Ureter (tissue), 1 donor: ENCODE data around the gene EEA1. TPM values are rescaled to one million over a fixed set of nuclear protein-coding genes. Genes with fewer than 3 reads are reported as not detected.
"Not testable (repeated sequence)": the region's sequence is repeated elsewhere in the genome, so short reads cannot be mapped to it uniquely, and the experiment has no call there.

Experiments
- DNase-seq: peaks from one replicate; pipeline ENCODE4 v3.0.0-alpha.2; 2020; ENCODE audit warnings: low spot score
- total RNA-seq: library from RNA; stranded (reverse); gene quantifications from one replicate; pipeline ENCODE4 v1.2.4, GENCODE V29; 2023
- donor health status: DM: yes; HTN: yes; CAD: no.

Gene EEA1
- total RNA-seq, result 46.3 TPM

DNA sequence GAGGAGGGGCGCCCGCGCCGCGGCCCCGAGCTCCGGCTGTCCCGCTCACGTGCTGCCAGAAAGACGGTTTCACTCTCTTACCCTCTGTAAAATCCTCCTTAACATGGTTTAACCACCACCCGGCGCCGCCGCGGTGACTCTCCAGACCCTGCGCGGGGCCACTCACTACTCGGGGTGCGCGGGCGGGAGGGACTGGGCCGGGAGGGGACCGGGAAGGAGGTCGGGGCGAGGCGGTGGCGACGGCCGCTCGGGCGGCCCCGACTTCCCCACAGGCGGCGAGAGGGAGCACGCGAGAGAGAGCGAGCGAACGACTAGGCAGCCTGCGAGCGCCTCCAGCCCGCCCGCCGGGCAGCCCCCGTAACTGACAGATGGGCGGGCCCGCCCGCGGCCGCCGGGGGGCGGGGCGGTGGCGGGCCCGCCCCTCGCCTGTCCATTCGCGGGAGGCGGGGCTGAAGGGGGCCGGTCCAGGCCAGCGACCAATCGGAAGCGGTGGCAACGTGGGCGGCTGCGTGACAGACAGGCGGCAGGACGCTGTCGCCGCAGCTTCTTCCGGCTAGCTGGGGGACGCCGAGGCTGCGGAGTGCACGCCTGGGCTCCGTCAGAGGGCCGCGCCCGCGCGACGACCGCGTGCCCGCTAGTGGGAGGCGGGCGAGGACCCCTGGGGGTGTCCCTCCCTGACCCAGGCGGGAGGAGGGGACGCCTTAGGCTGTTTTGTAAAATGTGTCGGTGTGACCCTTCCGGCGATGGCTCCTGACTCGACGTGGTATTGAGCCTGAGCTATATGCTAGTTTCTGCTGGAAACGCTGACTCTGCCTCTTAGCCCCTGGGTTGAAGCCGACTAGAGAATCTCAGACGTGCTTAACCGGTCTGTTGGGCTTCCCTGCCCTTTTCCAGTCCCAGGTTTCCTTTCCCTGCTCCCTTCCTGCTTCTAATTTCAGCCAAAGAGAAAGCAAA, at the start of gene EEA1:
EEA1 (minus strand) TSS at position 334 of the 954 bp plus-strand sequence; CDS start at position 105, 229 bp downstream.
- DNase-seq, result peak; percentile 97

DNA sequence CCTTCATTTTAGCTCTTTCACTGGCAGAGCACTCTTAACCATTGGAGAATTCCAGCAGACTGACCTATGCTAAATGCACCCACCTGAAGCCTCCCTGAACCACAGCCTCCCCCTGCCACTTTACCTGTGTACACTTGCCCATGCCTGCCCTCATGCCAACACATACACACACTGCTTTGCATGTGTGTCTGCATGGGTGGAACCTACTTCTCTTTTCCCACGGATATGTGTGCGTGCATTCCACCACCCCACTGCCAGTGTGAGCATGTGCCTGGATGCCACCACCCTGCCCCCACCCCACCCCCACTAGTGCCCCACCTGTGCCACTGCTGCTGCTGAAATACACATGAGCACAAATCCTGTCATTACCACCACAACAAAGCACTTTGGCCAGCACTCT, 49.5 kb upstream of the EEA1 start:
- no peak for DNase-seq

DNA sequence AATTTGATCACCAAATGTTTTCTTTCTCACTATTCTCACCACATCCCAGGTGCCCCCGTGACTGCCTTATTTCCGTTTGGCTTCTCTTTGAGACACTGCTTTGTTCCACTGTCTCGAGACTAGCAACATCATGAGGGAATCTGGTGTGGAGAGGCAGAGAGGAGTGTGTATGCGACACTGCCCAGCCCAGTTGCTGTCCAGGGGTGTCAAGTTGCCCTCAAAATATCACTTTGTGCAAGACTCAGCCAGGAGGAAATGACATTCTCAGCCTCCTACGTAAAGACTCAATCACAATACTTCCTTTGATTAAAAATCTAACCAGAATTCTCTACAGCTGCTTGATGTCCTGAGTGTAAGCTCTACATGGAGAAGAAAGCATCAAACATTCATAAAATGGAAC, 48.2 kb upstream of the EEA1 start:
- DNase-seq, result no peak

DNA sequence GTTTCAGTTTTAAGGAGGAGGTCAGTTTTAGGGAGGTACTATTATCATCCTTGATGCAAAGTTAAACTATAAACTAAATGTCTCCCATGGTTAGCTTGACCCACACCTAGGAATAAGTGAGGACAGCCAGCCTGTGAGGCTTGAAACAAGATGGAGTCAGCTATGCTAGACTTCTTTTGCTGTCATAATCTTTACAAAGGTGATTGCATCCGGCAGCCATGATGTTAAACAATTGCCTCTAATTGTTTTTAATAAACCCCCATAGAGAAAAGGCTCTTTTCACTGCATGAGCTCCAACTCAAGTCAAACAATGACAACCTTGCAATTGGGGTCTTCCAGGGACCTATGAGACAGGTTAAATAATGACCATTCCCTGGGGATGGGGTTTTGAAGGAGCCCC, 45.7 kb upstream of the EEA1 start:
- DNase-seq, result no peak

DNA sequence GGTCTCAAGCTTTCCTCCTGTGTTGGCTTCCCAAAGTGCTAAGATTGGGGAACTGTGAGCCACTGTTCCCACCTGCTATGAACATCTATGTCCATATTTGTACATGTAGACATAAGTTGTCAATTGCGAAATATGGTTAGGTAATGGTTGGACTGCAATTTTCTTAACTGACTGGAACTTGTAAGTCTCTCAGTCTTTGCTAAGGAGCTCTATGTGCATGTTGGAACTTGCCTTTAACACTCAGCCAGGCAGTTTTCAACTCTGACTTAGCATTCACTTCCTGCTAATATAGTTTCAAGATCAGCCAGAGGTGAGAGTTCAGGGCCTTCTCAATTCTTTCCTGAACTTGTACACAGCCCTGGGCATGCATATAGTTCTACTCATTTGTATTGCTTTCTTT, 44.5 kb upstream of the EEA1 start:
- DNase-seq, result no peak

DNA sequence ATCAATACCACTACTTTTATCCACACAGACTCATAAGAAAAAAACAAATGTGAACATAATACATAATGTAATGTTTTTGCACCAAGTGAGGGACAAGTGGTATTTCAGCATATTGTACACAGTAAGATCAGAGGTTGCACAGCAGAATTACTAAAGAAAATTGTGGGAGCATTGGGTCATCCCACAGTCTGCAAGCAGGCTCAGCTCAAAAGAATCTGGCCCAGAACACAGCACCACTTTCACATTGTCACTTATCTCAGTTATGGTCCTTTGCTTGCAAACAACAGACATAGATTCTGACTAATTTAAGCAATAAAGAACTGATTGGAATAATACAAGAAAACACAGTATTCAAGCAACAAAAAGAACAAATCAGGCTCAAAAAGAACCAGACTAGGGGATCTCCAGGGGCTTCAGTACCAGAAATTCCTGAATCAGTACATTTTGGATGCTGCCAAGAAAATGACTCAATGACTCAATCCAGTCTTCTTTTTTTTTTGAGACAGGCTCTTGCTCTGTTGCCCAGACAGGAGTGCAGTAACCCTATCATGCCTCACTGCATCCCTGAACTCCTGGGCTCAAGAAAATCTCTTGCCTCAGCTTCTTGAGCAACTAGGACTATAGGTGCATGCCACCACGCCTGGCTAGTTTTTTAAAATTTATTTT, 42.9 kb upstream of the EEA1 start:
- no peak for DNase-seq

DNA sequence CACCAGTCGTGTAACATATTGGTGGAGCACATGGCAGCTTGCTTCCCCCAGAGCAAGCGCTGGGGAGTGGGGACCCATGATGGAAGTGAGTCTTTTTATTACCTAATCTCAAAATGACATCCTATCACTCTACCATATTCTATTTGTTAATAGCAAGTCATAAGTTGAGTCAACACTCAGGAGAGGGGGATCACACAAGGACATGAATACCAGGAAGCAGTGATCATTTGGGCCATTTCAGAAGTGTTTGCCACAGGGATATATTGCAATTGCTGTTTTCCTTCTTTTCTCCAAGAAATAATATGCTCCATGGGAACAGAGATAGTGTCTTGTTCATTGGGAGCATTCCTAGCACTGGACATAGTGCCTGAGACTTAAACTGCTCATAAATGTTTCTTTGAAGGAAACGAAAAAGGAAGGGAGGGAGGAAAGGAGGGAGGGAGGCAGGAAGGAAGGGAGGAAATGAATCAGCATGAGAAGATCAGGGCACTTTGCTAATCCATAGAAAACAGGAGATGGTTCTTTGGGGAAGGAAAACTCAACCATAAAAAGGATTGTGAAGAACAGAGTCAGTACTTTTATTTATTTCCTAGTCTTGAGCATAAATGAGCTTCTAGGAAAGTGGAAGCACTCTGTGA, 39.2 kb upstream of the EEA1 start:
- DNase-seq, result no peak

DNA sequence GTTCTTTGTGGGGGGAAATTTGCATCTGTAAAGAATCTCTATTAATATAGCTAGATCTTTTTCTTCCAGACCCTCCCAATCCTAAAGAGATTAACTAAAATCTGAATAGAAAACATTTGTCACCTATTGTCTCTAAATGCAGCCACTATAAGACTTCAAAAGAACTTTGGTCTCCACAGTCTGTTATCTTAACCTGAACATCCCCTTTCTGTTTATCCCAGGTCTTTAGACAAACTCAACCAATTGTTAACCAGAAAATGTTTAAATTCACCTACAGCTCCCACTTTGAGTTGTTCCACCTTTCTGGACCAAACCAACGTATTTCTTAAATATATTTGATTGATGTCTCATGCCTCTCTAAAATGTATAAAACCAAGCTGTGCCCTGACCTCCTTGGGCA, 35.3 kb upstream of the EEA1 start:
- not testable (repeated sequence) for DNase-seq

DNA sequence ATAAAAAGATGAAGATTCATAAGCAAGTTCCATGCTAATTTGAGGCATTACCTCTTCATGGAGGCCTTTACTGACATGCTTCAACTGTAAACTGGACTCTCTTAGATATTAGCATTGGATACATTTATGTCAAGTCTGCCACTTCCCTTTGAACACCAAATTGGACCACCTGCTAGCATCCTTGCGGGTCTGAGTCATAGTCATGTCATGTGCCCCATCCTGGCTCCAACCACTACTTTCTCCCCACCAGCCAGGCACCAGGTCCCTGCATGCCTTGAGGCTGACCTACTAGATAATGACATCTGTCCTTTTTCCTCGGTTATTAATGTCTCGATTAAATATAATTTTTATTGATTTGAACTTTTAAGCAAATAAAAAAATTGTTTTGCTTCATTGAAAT, 32.9 kb upstream of the EEA1 start:
- no peak for DNase-seq

DNA sequence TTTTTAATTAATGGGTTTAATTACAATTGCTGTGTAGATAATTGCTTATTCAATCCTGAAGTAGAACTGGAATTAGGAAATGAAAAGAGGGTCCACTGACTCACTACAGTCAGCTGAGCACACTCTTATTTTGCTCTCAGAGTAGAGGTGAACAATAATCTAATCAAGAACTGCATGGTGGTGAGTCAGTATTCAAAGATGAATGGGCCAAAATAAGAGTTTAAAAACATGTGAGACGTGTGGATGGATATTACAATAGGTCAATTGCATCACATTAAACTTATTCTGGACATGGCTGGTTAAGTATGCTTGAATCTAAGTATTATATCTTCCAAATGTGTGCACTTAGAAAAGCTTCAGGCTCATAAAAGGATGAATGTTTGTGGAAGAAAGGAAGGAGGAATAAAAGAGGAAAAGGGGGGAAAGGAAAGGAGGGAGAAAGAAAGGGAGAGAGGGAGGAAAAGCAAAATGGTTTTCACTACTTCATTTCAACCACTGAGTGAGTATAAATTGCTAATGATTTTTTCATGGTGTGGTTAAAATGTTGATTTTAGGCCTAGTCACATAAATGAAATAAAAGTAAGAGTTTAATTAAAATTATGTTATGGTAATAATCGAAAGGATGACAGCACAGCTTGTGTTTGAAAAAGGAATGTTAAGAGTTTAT, 27.0 kb upstream of the EEA1 start:
- no peak for DNase-seq

DNA sequence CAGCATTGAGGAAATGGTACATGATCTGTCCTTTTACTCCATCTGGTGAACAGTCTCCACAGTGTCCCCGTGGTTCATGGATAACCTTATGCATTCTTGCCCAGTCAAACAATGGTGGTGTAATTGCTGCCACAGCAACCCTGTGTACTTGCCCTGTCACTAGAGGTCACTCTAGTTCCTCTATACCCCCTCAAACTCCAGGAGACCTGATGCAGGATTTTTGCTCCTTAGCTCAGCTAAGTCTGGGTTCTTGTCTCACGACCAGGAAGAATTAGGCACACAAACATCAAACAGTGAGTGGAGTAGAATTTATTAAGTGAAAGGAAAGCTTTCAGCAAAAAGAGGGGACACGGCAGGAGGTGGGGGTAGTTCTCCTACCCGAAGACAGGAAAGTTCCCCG, 24.7 kb upstream of the EEA1 start:
- no peak for DNase-seq

DNA sequence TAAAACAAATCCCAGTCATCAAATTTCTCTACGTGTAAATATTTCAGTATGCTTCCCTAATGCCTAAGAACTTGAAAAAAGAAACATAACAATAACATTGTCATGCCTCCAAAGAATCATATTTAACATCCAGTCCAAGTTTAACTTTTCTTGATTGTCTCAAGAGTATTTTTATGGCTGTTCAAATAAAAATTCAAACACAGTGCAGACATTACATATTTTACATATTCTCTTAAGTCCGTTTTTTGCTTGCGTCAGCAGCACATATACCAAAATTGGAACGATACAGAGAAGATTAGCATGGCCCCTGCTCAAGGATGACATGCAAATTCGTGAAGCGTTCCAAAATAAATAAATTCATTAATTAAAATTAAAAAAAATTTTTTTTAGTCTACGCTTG, 23.3 kb upstream of the EEA1 start:
- DNase-seq, result no peak

DNA sequence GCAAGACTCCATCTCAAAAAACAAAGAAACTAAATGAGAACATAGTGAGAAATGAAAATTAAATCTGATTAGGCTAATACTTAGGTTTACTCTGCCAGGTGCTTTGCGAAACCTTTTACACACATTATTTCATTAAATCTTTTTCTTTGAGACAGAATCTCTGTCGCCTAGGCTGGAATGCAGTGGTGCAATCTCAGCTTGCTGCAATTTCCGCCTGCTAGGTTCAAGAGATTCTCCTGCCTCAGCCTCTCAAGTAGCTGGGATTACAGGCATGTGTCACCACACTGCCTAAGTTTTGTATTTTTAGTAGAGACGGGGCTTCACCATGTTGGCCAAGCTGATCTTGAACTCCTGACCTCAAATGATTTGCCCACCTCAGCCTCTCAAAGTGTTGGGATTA, 21.9 kb upstream of the EEA1 start:
- DNase-seq, result no peak

DNA sequence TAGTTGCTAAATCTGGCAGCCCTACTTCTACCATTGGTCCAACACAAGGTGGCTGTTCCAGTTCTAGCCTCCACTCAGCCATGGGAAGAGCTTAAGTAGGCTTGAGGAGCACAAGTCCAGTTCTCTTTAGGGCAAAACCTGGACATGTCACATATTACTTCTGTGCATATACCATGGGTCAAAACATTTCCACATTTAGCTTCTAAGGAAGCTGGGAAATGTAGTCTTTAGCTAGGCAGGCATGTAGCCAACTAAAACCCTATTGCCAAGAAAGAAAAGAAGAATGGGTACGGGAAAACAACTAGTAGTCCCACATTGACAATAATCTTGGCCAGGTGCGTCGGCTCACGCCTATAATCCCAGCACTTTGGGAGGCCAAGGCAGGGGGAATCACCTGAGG, 20.9 kb upstream of the EEA1 start:
- no peak for DNase-seq

DNA sequence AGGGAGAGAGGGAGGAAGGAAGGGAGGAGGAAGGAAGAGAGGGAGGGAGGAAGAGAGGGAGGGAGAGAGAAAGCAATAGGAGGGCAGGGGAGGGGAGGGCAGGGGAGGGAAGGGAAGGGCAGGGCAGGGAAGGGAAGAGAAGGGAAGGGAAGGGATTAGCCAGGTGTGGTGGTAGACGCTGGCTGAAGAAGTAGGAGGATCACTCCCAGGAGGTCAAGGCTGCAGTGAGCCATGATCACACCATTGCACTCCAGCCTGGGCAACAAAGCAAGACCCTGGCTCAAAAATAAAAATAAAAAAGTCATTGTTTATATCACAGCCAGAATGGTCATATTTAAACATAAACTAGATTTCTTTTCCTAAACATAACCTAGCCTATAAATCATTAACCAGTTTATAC, 20.4 kb upstream of the EEA1 start:
- DNase-seq, result no peak

DNA sequence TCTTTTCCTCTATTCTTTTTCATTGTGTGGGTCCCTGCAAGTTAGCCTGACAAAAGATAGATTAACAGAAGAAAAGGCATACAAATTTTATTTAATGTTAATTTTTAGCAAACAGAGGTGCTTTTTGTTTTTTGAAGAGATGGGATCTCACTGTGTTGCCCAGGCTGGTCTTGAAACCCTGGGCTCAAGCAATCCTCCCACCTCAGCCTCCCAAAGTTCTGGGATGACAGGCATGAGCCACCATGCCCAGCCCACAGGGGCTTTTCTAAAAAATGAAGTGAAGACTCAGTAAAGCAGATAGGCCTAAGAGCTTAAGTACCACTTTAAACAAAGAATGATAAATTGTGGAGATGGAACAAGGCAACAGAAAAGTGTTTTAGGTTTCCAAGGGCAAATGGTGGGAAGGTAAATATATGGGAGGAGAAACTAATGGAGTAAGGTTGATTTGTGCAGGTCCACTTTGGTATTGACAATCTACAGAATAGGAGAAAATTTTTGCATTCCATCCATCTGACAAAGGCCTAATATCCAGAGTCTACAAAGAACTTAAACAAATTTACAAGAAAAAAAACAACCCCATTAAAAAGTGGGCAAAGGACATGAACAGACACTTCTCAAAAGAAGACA, 18.6 kb upstream of the EEA1 start:
- DNase-seq, result no peak

DNA sequence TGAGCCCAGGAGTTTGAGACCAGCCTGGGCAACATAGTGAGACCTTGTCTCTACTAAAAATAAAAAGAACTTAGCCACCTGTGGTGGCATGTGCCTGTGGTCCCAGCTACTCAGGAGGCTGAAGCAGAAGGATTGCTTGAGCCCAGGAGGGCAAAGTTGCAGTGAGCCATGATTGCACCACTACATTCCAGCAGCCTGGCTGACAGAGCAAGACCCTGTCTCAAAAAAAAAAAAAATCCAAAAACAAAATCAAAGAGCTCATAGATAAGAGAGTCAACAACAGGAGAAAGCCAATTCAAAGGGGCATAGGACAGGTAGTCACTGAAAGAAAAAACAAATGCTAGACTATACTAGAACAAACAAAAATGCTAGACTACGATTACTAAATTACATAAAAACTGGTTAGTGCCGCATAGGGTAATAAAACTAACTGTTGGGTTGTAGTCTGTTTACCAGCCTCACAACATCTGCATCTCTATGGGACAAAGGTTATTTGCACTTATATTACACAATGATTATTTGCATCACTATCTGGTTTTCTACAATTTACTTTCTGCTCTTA, 16.6 kb upstream of the EEA1 start:
- DNase-seq, result no peak

DNA sequence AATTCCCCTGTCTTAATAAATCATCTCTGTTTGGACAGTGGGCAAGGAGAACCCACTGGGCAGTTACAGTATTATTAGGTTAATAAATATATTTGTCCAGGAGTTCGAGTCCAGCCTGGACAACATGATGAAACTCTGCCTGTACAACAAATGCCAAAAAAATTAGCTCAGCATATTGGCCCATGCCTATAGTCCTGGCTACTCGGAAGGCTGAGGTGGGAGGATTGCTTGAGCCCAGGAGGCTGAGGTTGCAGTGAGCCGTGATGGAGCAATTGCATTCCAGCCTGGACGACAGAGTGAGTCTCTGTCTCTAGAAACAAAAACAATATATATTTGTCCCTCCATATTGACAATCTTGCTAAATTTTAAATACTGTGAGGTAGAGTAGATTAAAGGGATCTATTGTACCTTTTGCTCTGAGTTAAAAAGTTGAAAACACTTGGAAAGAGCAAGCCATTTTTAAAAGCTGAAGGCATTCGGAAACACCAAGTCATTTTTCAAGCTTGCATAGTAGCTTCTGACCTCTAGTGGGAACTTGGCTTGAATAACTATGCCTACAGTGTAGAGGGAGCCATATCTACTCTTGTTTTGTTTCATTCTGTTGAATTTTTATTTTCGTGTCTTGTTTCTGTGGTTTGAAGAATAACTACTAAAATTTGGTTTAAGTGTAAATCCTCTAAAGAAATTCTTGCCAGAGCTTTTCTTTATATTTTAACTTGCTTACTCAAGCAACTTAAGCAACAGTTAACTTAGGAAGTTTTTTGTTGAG, 14.6 kb upstream of the EEA1 start:
- DNase-seq, result no peak

DNA sequence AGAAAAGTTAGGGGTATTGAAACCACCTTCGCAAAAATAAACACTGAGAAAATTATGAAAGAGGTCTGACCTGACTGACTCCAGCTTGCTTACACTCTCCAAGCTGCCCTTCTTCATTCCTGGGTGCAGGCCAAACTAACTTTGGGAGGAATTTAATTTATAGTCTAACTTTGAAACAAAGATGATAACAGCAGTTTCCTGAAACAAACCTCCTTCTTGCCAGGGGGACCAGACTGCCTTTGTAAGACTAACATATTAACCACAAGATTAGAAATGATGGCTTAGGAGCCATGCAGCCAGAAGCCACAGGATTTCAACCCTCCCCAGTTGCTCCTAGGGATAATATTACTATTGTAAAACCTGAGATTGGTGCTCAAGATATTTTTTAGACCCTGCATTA, 13.8 kb upstream of the EEA1 start:
- DNase-seq, result peak; percentile 50

DNA sequence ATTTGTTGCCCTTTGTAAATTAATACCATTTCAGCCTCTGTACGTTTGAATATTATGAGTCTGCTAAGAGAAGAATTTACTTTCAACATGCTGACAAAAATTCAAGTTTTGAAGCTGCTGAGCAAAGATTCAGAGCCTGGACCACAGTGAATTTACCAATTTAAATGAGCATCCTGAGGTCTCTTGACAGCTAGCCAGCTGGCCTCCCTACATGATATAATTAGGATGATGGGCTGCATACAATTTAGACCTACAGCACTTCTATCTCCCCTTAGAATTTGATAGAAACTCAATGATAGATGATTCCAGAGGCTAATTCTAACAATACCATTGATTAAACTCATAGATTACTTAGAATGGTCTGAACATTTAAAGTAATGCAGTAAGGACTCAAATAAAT, 10.0 kb upstream of the EEA1 start:
- no peak for DNase-seq

DNA sequence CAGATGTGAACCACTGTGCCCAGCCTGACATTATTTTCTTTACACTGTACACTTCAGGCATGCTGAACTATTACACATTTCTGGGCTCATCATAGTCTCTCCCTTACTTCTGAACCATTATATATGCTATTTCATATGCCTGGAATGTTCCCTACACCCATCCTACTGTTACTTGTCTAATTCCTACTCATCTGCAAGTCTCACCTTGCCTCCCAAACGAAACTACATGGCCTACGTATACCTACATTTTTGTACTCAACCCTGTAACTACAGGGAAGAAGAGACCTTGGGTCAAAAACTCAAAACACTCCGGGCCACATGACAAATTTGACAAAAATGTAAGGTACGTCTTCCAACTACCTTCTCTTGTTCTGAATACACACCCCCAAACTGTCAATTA, 9.5 kb upstream of the EEA1 start:
- DNase-seq, result no peak
